HFFc6 (cell line): ENCODE data around the gene KCNK4. TPM values are rescaled to one million over a fixed set of nuclear protein-coding genes. Genes with fewer than 3 reads are reported as not detected.

Experiments used
- DNase-seq: peaks from one replicate; pipeline ENCODE4 v3.0.0-alpha.2; 2018
- H3K27ac Mint-ChIP-seq: 2 replicates; pipeline ENCODE4 v1.8.0; 2020; ENCODE audit warnings: mild to moderate bottlenecking, mixed read lengths
- H3K27me3 Mint-ChIP-seq: 2 replicates; pipeline ENCODE4 v1.8.0; 2021; ENCODE audit warnings: mild to moderate bottlenecking, moderate library complexity, mixed read lengths; ENCODE audit not compliant: insufficient read depth
- H3K36me3 Mint-ChIP-seq: 2 replicates; pipeline ENCODE4 v1.8.0; 2021; ENCODE audit warnings: low read depth, mixed read lengths
- H3K4me1 Mint-ChIP-seq: 2 replicates; pipeline ENCODE4 v1.8.0; 2020; ENCODE audit warnings: low read depth, mixed read lengths
- H3K4me3 Mint-ChIP-seq: 2 replicates; pipeline ENCODE4 v1.8.0; 2020; ENCODE audit warnings: mild to moderate bottlenecking, moderate library complexity, mixed read lengths
- H3K9me3 Mint-ChIP-seq: 2 replicates; pipeline ENCODE4 v1.8.0; 2020; ENCODE audit warnings: mild to moderate bottlenecking, mixed read lengths
- CTCF ChIP-seq: fragments of 200-600 bp; sonication (generic); IDR thresholded peaks from 2 replicates; pipeline ENCODE4 v1.5.0; 2021; ENCODE audit warnings: antibody characterized with exemption, mild to moderate bottlenecking
- total RNA-seq, 6 experiments: library from RNA; stranded (reverse); fragmentation: NEBNext Ultra II Directional; extraction: Animal tissue kit (Norgen Biotek cat#: 25700); gene quantifications; 2 replicates in 1 of 6; 3 replicates in 5 of 6; pipeline ENCODE4 v1.2.3, GENCODE V29; 2021

Gene KCNK4
- total RNA-seq, 6 experiments from 2014 or later = 0.14 TPM; not detected in 5

GRCh38 chr11:64316672-64317324 lies 25.7 kb downstream of the KCNK4 start:
- Mint-ChIP-seq H3K27me3 (peaks cover 3% of the 10 kb centered on the region), H3K9me3 (no peaks in the 10 kb centered on the region), H3K27ac (peak overlapping the region; percentile 99), H3K36me3 (peaks cover 22% of the 10 kb centered on the region), H3K4me3 (peak overlapping the region; percentile 96), H3K4me1 (peaks cover 24% of the 10 kb centered on the region)
- peak; percentile 17; the same call in 1 of the 2 replicates for TF ChIP-seq CTCF
- no peak for DNase-seq

GRCh38 chr11:64317325-64317960 lies 26.3 kb downstream of the KCNK4 start, which contains the start of gene TRMT112:
TRMT112 (minus strand) TSS chr11:64317559; CDS start chr11:64317526, 33 bp downstream.
- no peaks in the 10 kb centered on the region for H3K9me3 Mint-ChIP-seq
- no peak for TF ChIP-seq CTCF
- peaks cover 3% of the 10 kb centered on the region for H3K27me3 Mint-ChIP-seq
- H3K36me3 Mint-ChIP-seq = peaks cover 25% of the 10 kb centered on the region
- peak within 1 kb of the TSS; percentile 99 for H3K27ac Mint-ChIP-seq
- DNase-seq = peak; percentile 98
- peaks cover 24% of the 10 kb centered on the region for H3K4me1 Mint-ChIP-seq
- H3K4me3 Mint-ChIP-seq = peak within 1 kb of the TSS; percentile 96

DNA sequence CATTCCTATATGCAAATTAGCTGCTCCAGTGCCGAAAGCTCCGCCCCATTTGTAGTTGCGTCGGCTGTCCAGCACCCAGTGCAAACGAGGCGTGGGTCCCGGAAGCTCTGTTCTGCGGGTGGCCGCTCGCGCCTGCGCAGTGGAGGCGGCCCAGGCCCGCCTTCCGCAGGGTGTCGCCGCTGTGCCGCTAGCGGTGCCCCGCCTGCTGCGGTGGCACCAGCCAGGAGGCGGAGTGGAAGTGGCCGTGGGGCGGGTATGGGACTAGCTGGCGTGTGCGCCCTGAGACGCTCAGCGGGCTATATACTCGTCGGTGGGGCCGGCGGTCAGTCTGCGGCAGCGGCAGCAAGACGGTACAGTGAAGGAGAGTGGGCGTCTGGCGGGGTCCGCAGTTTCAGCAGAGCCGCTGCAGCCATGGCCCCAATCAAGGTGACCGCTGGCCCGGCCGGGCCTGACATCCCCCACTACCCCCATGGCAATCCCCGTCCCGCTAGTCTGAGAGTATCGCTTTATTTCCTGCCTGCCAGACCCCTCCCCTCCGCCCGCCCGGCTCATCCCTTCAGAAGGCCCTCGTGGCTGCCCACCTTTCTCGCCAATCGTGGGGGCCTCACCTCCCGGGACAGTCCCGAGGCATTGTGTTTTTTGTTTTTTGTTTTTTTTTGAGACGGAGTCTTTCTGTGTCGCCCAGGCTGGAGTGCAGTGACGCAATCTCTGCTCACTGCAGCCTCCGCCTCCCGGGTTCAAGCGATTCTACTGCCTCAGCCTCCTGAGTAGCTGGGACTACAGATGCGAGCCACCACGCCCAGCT lies 27.1 kb downstream of the KCNK4 start, which contains the start of gene PRDX5:
TSS of gene PRDX5 (plus strand) at position 161 of the 805 bp plus-strand sequence. CDS start at position 256, 95 bp downstream.
- Mint-ChIP-seq H3K27ac (peak within 1 kb of the TSS; percentile 99), H3K9me3 (no peaks in the 10 kb centered on the region), H3K4me1 (peaks cover 24% of the 10 kb centered on the region), H3K27me3 (peaks cover 3% of the 10 kb centered on the region), H3K4me3 (peak within 1 kb of the TSS; percentile 96), H3K36me3 (peaks cover 25% of the 10 kb centered on the region)
- DNase-seq = peak; percentile 95
- peak; percentile 57 for TF ChIP-seq CTCF

DNA sequence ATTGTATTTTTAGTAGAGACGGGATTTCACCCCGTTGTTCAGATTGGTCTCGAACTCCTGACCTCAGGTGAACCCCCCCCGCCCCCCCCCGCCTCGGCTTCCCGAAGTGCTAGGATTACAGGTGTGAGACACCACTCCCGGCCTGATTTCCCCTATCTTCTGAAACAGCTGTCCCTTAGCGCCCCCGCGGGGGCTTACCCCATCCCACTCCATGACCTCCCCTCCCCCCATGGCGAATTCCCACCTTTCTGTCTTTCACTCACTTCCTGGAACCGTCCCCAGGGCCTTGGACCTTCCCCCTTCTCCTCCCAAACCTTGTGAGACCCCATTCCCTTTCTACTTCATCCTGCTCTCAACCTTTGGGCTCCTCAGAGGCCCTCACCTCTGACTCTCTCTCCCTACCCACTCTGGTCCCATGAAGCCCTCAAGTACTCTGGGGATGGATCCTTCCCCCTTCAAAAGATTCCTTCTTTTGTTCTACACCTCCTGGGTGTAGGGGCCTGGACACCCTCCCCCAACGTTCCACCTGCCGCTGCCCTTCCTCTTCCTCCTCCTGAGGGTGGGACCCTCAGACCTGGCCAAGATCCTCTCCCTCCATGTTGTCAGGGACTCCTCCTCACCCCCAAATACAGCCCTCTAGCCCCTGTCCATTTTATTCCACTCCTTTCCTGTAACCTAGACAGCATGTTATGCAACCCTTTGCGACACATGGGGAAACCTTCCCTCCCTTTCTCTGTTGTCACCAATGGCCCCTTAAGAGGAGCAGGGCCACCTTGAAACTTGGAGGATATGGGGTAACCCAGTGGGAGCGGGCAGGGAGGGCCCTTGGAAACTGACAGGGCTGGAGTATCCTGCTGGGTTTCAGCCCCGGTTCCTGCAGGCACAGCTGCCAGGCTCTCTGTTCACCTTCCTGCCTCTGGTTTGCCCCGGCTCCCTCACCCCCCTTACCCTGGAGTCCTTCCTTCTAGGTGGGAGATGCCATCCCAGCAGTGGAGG lies 28.0 kb downstream of the KCNK4 start:
- Mint-ChIP-seq H3K4me3 (peak overlapping the region; percentile 96), H3K9me3 (no peaks in the 10 kb centered on the region), H3K4me1 (peaks cover 24% of the 10 kb centered on the region), H3K36me3 (peaks cover 25% of the 10 kb centered on the region), H3K27ac (peak overlapping the region; percentile 99), H3K27me3 (peaks cover 3% of the 10 kb centered on the region)
- no peak for TF ChIP-seq CTCF
- no peak for DNase-seq
